NCI-H460 (cell line): Measurements from ENCODE around the gene SAT2. TPM values are rescaled to one million over a fixed set of nuclear protein-coding genes. Genes with fewer than 3 reads are reported as not detected.

Experiments
- DNase-seq: peaks from one replicate; pipeline ENCODE4 v3.0.0-alpha.2; 2016; ENCODE audit warnings: low read depth; ENCODE audit errors: extremely low read depth
- small RNA-seq, 2 experiments: library from RNA; depleted of rRNA; stranded (forward); fragments of <200 nt; gene quantifications; one replicate each; pipeline ENCODE3, GENCODE V24; 2014
- total RNA-seq: library from RNA; depleted of rRNA; stranded (reverse); fragments of >200 nt; shearing (Covaris generic); gene quantifications from 2 replicates; pipeline ENCODE4 v1.2.3, GENCODE V29; 2014; rRNA removed

Gene SAT2
- total RNA-seq, 1 experiment from 2014 or later = 53.9 TPM

DNA sequence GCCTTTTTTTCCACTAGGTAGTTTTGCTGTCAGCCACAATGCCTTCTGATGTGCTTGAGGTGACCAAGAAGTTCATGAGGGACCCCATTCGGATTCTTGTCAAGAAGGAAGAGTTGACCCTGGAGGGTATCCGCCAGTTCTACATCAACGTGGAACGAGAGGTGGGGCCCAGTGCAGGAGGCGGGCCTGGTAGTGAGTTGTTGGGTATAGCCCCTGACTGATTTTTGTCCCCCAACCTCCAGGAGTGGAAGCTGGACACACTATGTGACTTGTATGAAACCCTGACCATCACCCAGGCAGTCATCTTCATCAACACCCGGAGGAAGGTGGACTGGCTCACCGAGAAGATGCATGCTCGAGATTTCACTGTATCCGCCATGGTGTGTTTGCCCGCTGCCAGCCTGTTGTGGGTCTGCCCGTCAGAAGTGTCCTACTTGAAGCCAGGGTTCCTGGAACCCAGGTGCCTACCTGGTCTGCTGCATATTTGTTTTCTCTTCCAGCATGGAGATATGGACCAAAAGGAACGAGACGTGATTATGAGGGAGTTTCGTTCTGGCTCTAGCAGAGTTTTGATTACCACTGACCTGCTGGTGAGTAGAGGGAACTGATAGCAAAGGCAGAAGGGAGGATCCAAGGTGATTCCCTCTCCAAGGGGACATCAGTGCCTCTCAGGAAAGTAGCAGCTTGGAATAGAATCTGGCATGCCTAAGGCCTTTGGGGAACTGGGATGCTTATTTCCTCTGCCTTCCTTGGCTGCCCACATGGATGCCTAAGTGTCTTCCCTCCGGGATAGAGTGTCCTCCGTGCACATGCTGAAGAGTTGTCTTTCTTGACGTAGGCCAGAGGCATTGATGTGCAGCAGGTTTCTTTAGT lies 50.1 kb downstream of the SAT2 start:
- DNase-seq = no peak

DNA sequence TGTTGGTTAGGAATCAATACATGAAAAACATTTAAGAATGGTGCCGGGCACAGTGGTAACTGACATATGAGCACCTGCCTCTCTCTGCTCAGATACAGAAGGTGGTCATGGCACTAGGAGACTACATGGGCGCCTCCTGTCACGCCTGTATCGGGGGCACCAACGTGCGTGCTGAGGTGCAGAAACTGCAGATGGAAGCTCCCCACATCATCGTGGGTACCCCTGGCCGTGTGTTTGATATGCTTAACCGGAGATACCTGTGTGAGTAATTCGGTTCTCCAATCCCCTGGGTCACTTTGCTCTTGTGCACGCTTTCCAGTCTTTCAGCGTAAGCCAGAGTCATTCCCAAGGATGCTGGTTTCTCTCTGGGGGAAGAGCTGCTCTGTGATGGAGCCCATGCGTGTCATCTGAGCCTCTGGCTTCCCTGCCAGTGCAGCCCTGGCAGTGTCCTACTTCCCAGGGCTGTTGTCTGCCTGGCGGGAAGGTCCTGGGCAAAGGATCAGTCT lies 51.1 kb downstream of the SAT2 start:
- no peak for DNase-seq

Small RNA genes lying within 50 kb of the gene (small RNA-seq; reads per million reads assigned to genes)
- 0 reads per million in 2 experiments for gene CD68
- 0 reads per million in 2 experiments for gene SNORD10

Other genes with a start within 250 kb of the SAT2 start
- 3.5 and 3.9 TPM in 2 replicates for gene TNK1, start 246.7 kb downstream of the SAT2 start, total RNA-seq
- gene PLSCR3, start 233.3 kb downstream of the SAT2 start, total RNA-seq = 31.3 and 32.4 TPM in 2 replicates
- gene TMEM256, start 223.7 kb downstream of the SAT2 start, total RNA-seq = 107 and 202 TPM in 2 replicates
- 5.5 and 6.2 TPM in 2 replicates for gene NLGN2, start 220.0 kb downstream of the SAT2 start, total RNA-seq
- not detected in 2 replicates for gene SPEM1, start 207.5 kb downstream of the SAT2 start, total RNA-seq
- gene SPEM2, start 202.2 kb downstream of the SAT2 start, total RNA-seq = not detected in 2 replicates
- gene SPEM3, start 199.0 kb downstream of the SAT2 start, total RNA-seq = not detected in 2 replicates
- gene TMEM102, start 192.4 kb downstream of the SAT2 start, total RNA-seq = 6.3 and 7.9 TPM in 2 replicates
- gene FGF11, start 188.3 kb downstream of the SAT2 start, total RNA-seq = 1.2 TPM in 2 replicates
- 3.6 and 3.8 TPM in 2 replicates for gene CHRNB1, start 182.8 kb downstream of the SAT2 start, total RNA-seq
- gene ZBTB4, start 148.2 kb downstream of the SAT2 start, total RNA-seq = 14.7 and 15.3 TPM in 2 replicates
- gene SLC35G6, start 146.4 kb downstream of the SAT2 start, total RNA-seq = not detected in 2 replicates
- gene POLR2A, start 143.5 kb downstream of the SAT2 start, total RNA-seq = 27.1 and 35.3 TPM in 2 replicates
- 6.9 and 8.1 TPM in 2 replicates for gene TNFSF12, start 78.8 kb downstream of the SAT2 start, total RNA-seq
- 0.63 and 1.4 TPM in 2 replicates for gene TNFSF13, start 69.1 kb downstream of the SAT2 start, total RNA-seq
- 92.2 and 102 TPM in 2 replicates for gene SENP3, start 65.9 kb downstream of the SAT2 start, total RNA-seq
- 24.5 and 29.4 TPM in 2 replicates for gene CD68, start 48.2 kb downstream of the SAT2 start, total RNA-seq
- 107 and 133 TPM in 2 replicates for gene MPDU1, start 44.0 kb downstream of the SAT2 start, total RNA-seq
- gene SOX15, start 37.7 kb downstream of the SAT2 start, total RNA-seq = 0.47 TPM in 1 of 2 replicates, not detected in the other
- 72.6 and 73.3 TPM in 2 replicates for gene FXR2, start 12.9 kb downstream of the SAT2 start, total RNA-seq
- gene SHBG, start 2.3 kb upstream of the SAT2 start, total RNA-seq = 0.10 TPM in 1 of 2 replicates, not detected in the other
- gene ATP1B2, start 23.1 kb upstream of the SAT2 start, total RNA-seq = not detected in 2 replicates
- 44.4 and 46.2 TPM in 2 replicates for gene TP53, start 59.7 kb upstream of the SAT2 start, total RNA-seq
- gene WRAP53, start 60.7 kb upstream of the SAT2 start, total RNA-seq = 16.1 and 17.1 TPM in 2 replicates
- 0.14 and 0.35 TPM in 2 replicates for gene EFNB3, start 77.4 kb upstream of the SAT2 start, total RNA-seq
- not detected in 2 replicates for gene DNAH2, start 89.9 kb upstream of the SAT2 start, total RNA-seq
- 7.7 and 8.8 TPM in 2 replicates for gene KDM6B, start 206.4 kb upstream of the SAT2 start, total RNA-seq
- 0.59 TPM in 1 of 2 replicates, not detected in the other for gene TMEM88, start 227.2 kb upstream of the SAT2 start, total RNA-seq
- gene NAA38, start 229.7 kb upstream of the SAT2 start, total RNA-seq = 46.6 and 67.2 TPM in 2 replicates
- 13.4 and 14.6 TPM in 2 replicates for gene CYB5D1, start 230.2 kb upstream of the SAT2 start, total RNA-seq